Muscle of arm (tissue), 12 donors: Measurements from ENCODE around the gene CRYGN. TPM values are rescaled to one million over a fixed set of nuclear protein-coding genes. Genes with fewer than 3 reads are reported as not detected.

Experiments
- DNase-seq: peaks from one replicate; pipeline ENCODE4 v3.0.0-alpha.2; 2013
- polyA plus RNA-seq, 12 donors: library from polyadenylated mRNA; unstranded; fragments of 120-200 nt; gene quantifications; one replicate each; pipeline ENCODE4 v1.2.1, GENCODE V29; 2013; ENCODE audit not compliant: insufficient read length in 12 of 12

The CRYGN gene
- polyA plus RNA-seq, 12 donors: 0.12 to 0.82 (median 0.21) TPM; not detected in 5

GRCh38 chr7:151408498-151408838 lies 31.5 kb downstream of the CRYGN start:
- DNase-seq: no peak

GRCh38 chr7:151406886-151407583 lies 32.9 kb downstream of the CRYGN start:
- DNase-seq: no peak

- no peak for DNase-seq
Observed at GRCh38 chr7:151406051-151406875, 33.7 kb downstream of the CRYGN start.

- no peak for DNase-seq
Observed at GRCh38 chr7:151405588-151405987, 34.4 kb downstream of the CRYGN start.

- DNase-seq: no peak
Observed at GRCh38 chr7:151405056-151405455, 34.9 kb downstream of the CRYGN start.

- no peak for DNase-seq
Observed at GRCh38 chr7:151404216-151405011, 35.5 kb downstream of the CRYGN start.

GRCh38 chr7:151403764-151404163 lies 36.2 kb downstream of the CRYGN start:
- no peak for DNase-seq

GRCh38 chr7:151402029-151402835 lies 37.7 kb downstream of the CRYGN start:
- DNase-seq: no peak

GRCh38 chr7:151400626-151401315 lies 39.2 kb downstream of the CRYGN start:
- no peak for DNase-seq

GRCh38 chr7:151399906-151400305 lies 40.0 kb downstream of the CRYGN start:
- no peak for DNase-seq

- no peak for DNase-seq
Observed at GRCh38 chr7:151399305-151399601, 40.7 kb downstream of the CRYGN start.

- no peak for DNase-seq
Observed at GRCh38 chr7:151398446-151399304, 41.3 kb downstream of the CRYGN start.

- no peak for DNase-seq
Observed at GRCh38 chr7:151397026-151397425, 42.9 kb downstream of the CRYGN start.

GRCh38 chr7:151396328-151396970 lies 43.5 kb downstream of the CRYGN start:
- DNase-seq: no peak

- DNase-seq: no peak
Observed at GRCh38 chr7:151395036-151395367, 44.9 kb downstream of the CRYGN start.

- DNase-seq: no peak
Observed at GRCh38 chr7:151394076-151395035, 45.6 kb downstream of the CRYGN start.

- no peak for DNase-seq
Observed at GRCh38 chr7:151393031-151393977, 46.6 kb downstream of the CRYGN start.
